ENCODE measurements around the gene U2AF1L4. TPM values are rescaled to one million over a fixed set of nuclear protein-coding genes. Genes with fewer than 3 reads are reported as not detected.
"Not testable (repeated sequence)": the region's sequence is repeated elsewhere in the genome, so short reads cannot be mapped to it uniquely, and the experiment has no call there.

The U2AF1L4 gene
- total and polyA plus RNA-seq, 2 experiments from 2014 or later: 27.4 to 60.7 TPM

- no peak overlapping the region for H3K4me2 ChIP-seq
- H4K20me1 ChIP-seq (ENCODE audit: insufficient read depth, poor library complexity, severe bottlenecking): no peaks in the 10 kb centered on the region
- 69% methylated on average over 9 of the region's 9 CpGs for WGBS (ENCODE audit: low lambda C conversion rate, missing lambda C conversion rate)
- H3K27ac ChIP-seq: no peak overlapping the region
- no peaks in the 10 kb centered on the region for H3K36me3 ChIP-seq (replicated peaks; ENCODE audit: insufficient read depth, low read depth)
- H3K4me3 ChIP-seq: no peak overlapping the region
- no peaks in the 10 kb centered on the region for H3K27me3 ChIP-seq
- no peaks in the 10 kb centered on the region for H3K9me2 ChIP-seq (replicated peaks; ENCODE audit: insufficient read depth)
- H3K4me1 ChIP-seq (ENCODE audit: insufficient read depth): peaks cover 10% of the 10 kb centered on the region
- DNase-seq (ENCODE audit: low spot score): no peak
- peaks cover 4% of the 10 kb centered on the region for H3K79me2 ChIP-seq
- TF ChIP-seq EZH2 (IDR thresholded peaks at IDR 0.05; ENCODE audit: borderline replicate concordance) (no peak), CTCF (IDR thresholded peaks at IDR 0.05; ENCODE audit: poor library complexity) (no peak), EZH2phosphoT487 (IDR thresholded peaks at IDR 0.05; ENCODE audit: low read depth, severe bottlenecking, unreplicated experiment) (no peak)
- no peaks in the 10 kb centered on the region for H3K9me3 ChIP-seq (ENCODE audit: low read depth)
- H2AFZ ChIP-seq: no peak overlapping the region
Observed at GRCh38 chr19:35773020-35773806, 28.0 kb upstream of the U2AF1L4 start.

- H4K20me1 ChIP-seq (ENCODE audit: insufficient read depth, poor library complexity, severe bottlenecking); DNase-seq (ENCODE audit: low spot score): not testable (repeated sequence)
- 93% methylated on average over 5 of the region's 5 CpGs for WGBS (ENCODE audit: low lambda C conversion rate, missing lambda C conversion rate)
Observed at GRCh38 chr19:35772362-35772761, 27.1 kb upstream of the U2AF1L4 start.

GRCh38 chr19:35768082-35768421, 22.8 kb upstream of the U2AF1L4 start:
- Histone ChIP-seq H3K9me3 (ENCODE audit: low read depth) (no peaks in the 10 kb centered on the region), H3K4me3 (no peak overlapping the region), H3K36me3 (replicated peaks; ENCODE audit: insufficient read depth, low read depth) (no peaks in the 10 kb centered on the region), H3K27ac (no peak overlapping the region), H3K79me2 (no peaks in the 10 kb centered on the region), H2AFZ (no peak overlapping the region), H4K20me1 (ENCODE audit: insufficient read depth, poor library complexity, severe bottlenecking) (no peaks in the 10 kb centered on the region), H3K9me2 (replicated peaks; ENCODE audit: insufficient read depth) (no peaks in the 10 kb centered on the region), H3K27me3 (no peaks in the 10 kb centered on the region), H3K4me1 (ENCODE audit: insufficient read depth) (no peaks in the 10 kb centered on the region), H3K4me2 (no peak overlapping the region)
- TF ChIP-seq EZH2phosphoT487 (IDR thresholded peaks at IDR 0.05; ENCODE audit: low read depth, severe bottlenecking, unreplicated experiment) (no peak), CTCF (IDR thresholded peaks at IDR 0.05; ENCODE audit: poor library complexity) (no peak), EZH2 (IDR thresholded peaks at IDR 0.05; ENCODE audit: borderline replicate concordance) (no peak)
- WGBS (ENCODE audit: low lambda C conversion rate, missing lambda C conversion rate): 77% methylated on average over 15 of the region's 15 CpGs
- no peak for DNase-seq (ENCODE audit: low spot score)

More at GRCh38 chr19:35772362-35772761, 27.1 kb upstream of the U2AF1L4 start:
- not testable (repeated sequence) for H3K9me3 ChIP-seq (ENCODE audit: low read depth); H3K4me2 ChIP-seq; H3K27me3 ChIP-seq; H3K9me2 ChIP-seq (replicated peaks; ENCODE audit: insufficient read depth); H3K36me3 ChIP-seq (replicated peaks; ENCODE audit: insufficient read depth, low read depth); H3K4me3 ChIP-seq; H3K27ac ChIP-seq; H3K79me2 ChIP-seq; H2AFZ ChIP-seq
- H3K4me1 ChIP-seq (ENCODE audit: insufficient read depth): peaks cover 10% of the 10 kb centered on the region

GRCh38 chr19:35767288-35768081, 22.3 kb upstream of the U2AF1L4 start:
- Histone ChIP-seq H3K4me2 (no peak overlapping the region), H3K79me2 (no peaks in the 10 kb centered on the region), H3K9me2 (replicated peaks; ENCODE audit: insufficient read depth) (no peaks in the 10 kb centered on the region), H3K36me3 (replicated peaks; ENCODE audit: insufficient read depth, low read depth) (no peaks in the 10 kb centered on the region), H3K9me3 (ENCODE audit: low read depth) (no peaks in the 10 kb centered on the region), H3K27me3 (no peaks in the 10 kb centered on the region), H3K4me3 (no peak overlapping the region), H2AFZ (no peak overlapping the region), H3K27ac (no peak overlapping the region), H3K4me1 (ENCODE audit: insufficient read depth) (no peaks in the 10 kb centered on the region), H4K20me1 (ENCODE audit: insufficient read depth, poor library complexity, severe bottlenecking) (no peaks in the 10 kb centered on the region)
- peak; percentile 46 for DNase-seq (ENCODE audit: low spot score)
- TF ChIP-seq CTCF (IDR thresholded peaks at IDR 0.05; ENCODE audit: poor library complexity): no peak
- no peak for TF ChIP-seq EZH2 (IDR thresholded peaks at IDR 0.05; ENCODE audit: borderline replicate concordance)
- TF ChIP-seq EZH2phosphoT487 (IDR thresholded peaks at IDR 0.05; ENCODE audit: low read depth, severe bottlenecking, unreplicated experiment): no peak
- 53% methylated on average over 30 of the region's 34 CpGs for WGBS (ENCODE audit: low lambda C conversion rate, missing lambda C conversion rate)

All from hepatocyte (in vitro differentiated cells).